ENCODE data around the gene ANK2.

The ANK2 gene

DNA sequence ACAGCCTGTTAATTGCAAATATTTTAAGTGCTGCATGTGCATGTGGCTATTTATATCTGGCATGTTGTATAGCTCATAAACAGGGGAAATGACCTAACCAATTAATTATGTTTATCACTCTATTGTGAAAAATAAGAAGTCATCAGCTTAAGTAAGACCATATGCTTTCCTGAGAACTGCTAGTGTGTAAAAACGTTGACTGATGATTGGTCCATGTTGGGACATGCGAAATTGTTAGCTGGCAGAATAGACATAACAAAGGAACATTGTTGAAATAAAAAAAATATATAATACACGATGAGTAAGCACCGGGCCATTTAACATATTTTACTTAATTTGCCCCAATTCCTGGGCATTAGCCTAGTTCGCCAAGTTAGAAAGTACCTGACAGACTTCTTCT is 207.5 kb downstream of the ANK2 start:
- Histone ChIP-seq H3K36me3 (ENCODE audit: insufficient read depth, low read length) (no peaks in the 10 kb centered on the region), H3K79me2 (ENCODE audit: insufficient read depth, low read length) (no peaks in the 10 kb centered on the region), H4K20me1 (ENCODE audit: insufficient read depth, low read length) (no peaks in the 10 kb centered on the region), H3K4me1 (ENCODE audit: insufficient read depth, low read length, severe bottlenecking) (no peaks in the 10 kb centered on the region), H3K9me3 (ENCODE audit: low read length) (no peaks in the 10 kb centered on the region), H3K27ac (ENCODE audit: low read depth, low read length, poor library complexity, severe bottlenecking) (no peak overlapping the region), H3K4me3 (ENCODE audit: low read depth, low read length, poor library complexity, severe bottlenecking) (no peak overlapping the region), H2AFZ (ENCODE audit: low read length) (no peak overlapping the region), H3K4me2 (ENCODE audit: low read length) (no peak overlapping the region), H3F3A (ENCODE audit: insufficient read depth, low read length) (no peaks in the 10 kb centered on the region), H3K27me3 (ENCODE audit: insufficient read depth, low read length) (no peaks in the 10 kb centered on the region), H3K9ac (ENCODE audit: low read length) (no peak overlapping the region), H3K9me2 (ENCODE audit: low read depth, low read length) (no peaks in the 10 kb centered on the region)
- TF ChIP-seq, protein P1, sequence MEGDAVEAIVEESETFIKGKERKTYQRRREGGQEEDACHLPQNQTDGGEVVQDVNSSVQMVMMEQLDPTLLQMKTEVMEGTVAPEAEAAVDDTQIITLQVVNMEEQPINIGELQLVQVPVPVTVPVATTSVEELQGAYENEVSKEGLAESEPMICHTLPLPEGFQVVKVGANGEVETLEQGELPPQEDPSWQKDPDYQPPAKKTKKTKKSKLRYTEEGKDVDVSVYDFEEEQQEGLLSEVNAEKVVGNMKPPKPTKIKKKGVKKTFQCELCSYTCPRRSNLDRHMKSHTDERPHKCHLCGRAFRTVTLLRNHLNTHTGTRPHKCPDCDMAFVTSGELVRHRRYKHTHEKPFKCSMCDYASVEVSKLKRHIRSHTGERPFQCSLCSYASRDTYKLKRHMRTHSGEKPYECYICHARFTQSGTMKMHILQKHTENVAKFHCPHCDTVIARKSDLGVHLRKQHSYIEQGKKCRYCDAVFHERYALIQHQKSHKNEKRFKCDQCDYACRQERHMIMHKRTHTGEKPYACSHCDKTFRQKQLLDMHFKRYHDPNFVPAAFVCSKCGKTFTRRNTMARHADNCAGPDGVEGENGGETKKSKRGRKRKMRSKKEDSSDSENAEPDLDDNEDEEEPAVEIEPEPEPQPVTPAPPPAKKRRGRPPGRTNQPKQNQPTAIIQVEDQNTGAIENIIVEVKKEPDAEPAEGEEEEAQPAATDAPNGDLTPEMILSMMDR (IDR thresholded peaks at IDR 0.05; ENCODE audit: low read length) = no peak
- TF ChIP-seq EZH2 (IDR thresholded peaks at IDR 0.05; ENCODE audit: borderline replicate concordance, low read length) = no peak

DNA sequence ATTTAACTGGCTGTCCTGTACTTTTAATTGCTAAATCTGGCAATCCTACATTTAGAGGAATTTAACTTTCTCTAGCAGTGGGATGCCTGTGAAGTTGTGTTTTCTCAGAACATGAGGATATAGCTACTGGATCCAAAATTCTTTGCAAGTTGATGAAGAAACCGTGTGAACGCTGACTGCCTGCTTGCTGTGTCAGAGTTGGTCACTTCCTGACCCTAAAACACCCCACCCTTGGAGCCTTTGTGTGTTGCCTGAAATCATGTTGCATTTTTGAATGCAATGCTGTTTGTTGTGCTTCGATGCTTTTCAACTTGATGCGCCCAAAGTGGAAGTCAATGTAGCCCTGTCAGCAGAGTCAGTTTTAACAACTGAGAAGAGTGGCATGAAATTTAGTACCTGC is 211.2 kb downstream of the ANK2 start:
- no peak overlapping the region for H3K4me2 ChIP-seq (ENCODE audit: low read length)
- H3K9me3 ChIP-seq (ENCODE audit: low read length) = no peaks in the 10 kb centered on the region
- H3K9ac ChIP-seq (ENCODE audit: low read length) = no peak overlapping the region
- H2AFZ ChIP-seq (ENCODE audit: low read length) = no peak overlapping the region
- TF ChIP-seq, protein P1 (IDR thresholded peaks at IDR 0.05; ENCODE audit: low read length) = no peak
- TF ChIP-seq EZH2 (IDR thresholded peaks at IDR 0.05; ENCODE audit: borderline replicate concordance, low read length) = no peak
- no peaks in the 10 kb centered on the region for H3K27me3 ChIP-seq (ENCODE audit: insufficient read depth, low read length)
- no peaks in the 10 kb centered on the region for H3K4me1 ChIP-seq (ENCODE audit: insufficient read depth, low read length, severe bottlenecking)
- H3K79me2 ChIP-seq (ENCODE audit: insufficient read depth, low read length) = no peaks in the 10 kb centered on the region
- H4K20me1 ChIP-seq (ENCODE audit: insufficient read depth, low read length) = no peaks in the 10 kb centered on the region
- no peaks in the 10 kb centered on the region for H3F3A ChIP-seq (ENCODE audit: insufficient read depth, low read length)
- no peak overlapping the region for H3K4me3 ChIP-seq (ENCODE audit: low read depth, low read length, poor library complexity, severe bottlenecking)
- no peaks in the 10 kb centered on the region for H3K36me3 ChIP-seq (ENCODE audit: insufficient read depth, low read length)
- H3K27ac ChIP-seq (ENCODE audit: low read depth, low read length, poor library complexity, severe bottlenecking) = no peak overlapping the region
- no peaks in the 10 kb centered on the region for H3K9me2 ChIP-seq (ENCODE audit: low read depth, low read length)

DNA sequence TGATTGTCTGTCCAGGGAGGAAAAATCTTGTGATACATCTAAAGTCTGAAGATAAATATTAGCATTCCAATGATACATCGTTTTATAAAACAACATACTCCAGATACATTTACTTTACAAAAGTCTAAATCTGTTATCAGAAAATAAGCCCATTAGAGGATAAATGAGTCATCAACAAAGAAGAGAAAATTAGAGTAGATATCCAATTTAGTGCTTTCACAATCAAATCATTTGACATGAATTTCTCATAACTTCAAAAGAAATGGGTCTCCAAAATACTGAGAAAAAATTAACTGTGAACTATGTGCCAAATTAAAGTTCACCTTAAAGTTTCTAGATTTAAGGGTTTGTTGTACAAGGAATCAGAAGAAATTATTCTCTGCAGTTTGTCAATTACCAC is 213.8 kb downstream of the ANK2 start:
- TF ChIP-seq, protein P1 (IDR thresholded peaks at IDR 0.05; ENCODE audit: low read length) = no peak
- no peak for TF ChIP-seq EZH2 (IDR thresholded peaks at IDR 0.05; ENCODE audit: borderline replicate concordance, low read length)
- no peaks in the 10 kb centered on the region for H3K79me2 ChIP-seq (ENCODE audit: insufficient read depth, low read length)
- no peaks in the 10 kb centered on the region for H3K36me3 ChIP-seq (ENCODE audit: insufficient read depth, low read length)
- no peaks in the 10 kb centered on the region for H4K20me1 ChIP-seq (ENCODE audit: insufficient read depth, low read length)
- no peak overlapping the region for H2AFZ ChIP-seq (ENCODE audit: low read length)
- H3K4me2 ChIP-seq (ENCODE audit: low read length) = no peak overlapping the region
- H3F3A ChIP-seq (ENCODE audit: insufficient read depth, low read length) = no peaks in the 10 kb centered on the region
- no peak overlapping the region for H3K9ac ChIP-seq (ENCODE audit: low read length)
- no peaks in the 10 kb centered on the region for H3K4me1 ChIP-seq (ENCODE audit: insufficient read depth, low read length, severe bottlenecking)
- no peaks in the 10 kb centered on the region for H3K27me3 ChIP-seq (ENCODE audit: insufficient read depth, low read length)
- no peaks in the 10 kb centered on the region for H3K9me3 ChIP-seq (ENCODE audit: low read length)
- no peak overlapping the region for H3K4me3 ChIP-seq (ENCODE audit: low read depth, low read length, poor library complexity, severe bottlenecking)
- no peaks in the 10 kb centered on the region for H3K9me2 ChIP-seq (ENCODE audit: low read depth, low read length)
- no peak overlapping the region for H3K27ac ChIP-seq (ENCODE audit: low read depth, low read length, poor library complexity, severe bottlenecking)

Data from OCI-LY1 (cell line).